Suprapubic skin (tissue), 4 donors: Measurements from ENCODE around the gene SPPL3. TPM values are rescaled to one million over a fixed set of nuclear protein-coding genes. Genes with fewer than 3 reads are reported as not detected.

Experiments used
- DNase-seq, 2 donors: peaks; one replicate each; pipeline ENCODE4 v3.0.0-alpha.2; 2019; ENCODE audit warnings: low spot score in 2 of 2
- H3K27ac ChIP-seq: fragments of 200-600 bp; sonication (generic); one replicate; pipeline ENCODE4 v1.5.1; 2019
- H3K27me3 ChIP-seq: fragments of 200-600 bp; sonication (generic); one replicate; pipeline ENCODE4 v1.5.1; 2019
- H3K36me3 ChIP-seq: fragments of 200-600 bp; sonication (generic); one replicate; pipeline ENCODE4 v1.5.1; 2019
- H3K4me1 ChIP-seq: fragments of 200-600 bp; sonication (generic); one replicate; pipeline ENCODE4 v1.5.1; 2019
- H3K4me3 ChIP-seq: fragments of 200-600 bp; sonication (generic); one replicate; pipeline ENCODE4 v1.5.1; 2019; ENCODE audit warnings: mild to moderate bottlenecking
- H3K9me3 ChIP-seq: fragments of 200-600 bp; sonication (generic); one replicate; pipeline ENCODE4 v1.5.1; 2019
- CTCF ChIP-seq, 2 donors: fragments of 200-600 bp in 1 of 2; fragments of 450-650 bp in 1 of 2; sonication (generic) in 1 of 2; IDR thresholded peaks; one replicate each; pipeline ENCODE4 v1.5.1; 2016 to 2019; ENCODE audit warnings: antibody characterized with exemption in 2 of 2, mild to moderate bottlenecking in 1 of 2, moderate library complexity in 1 of 2
- EP300 ChIP-seq: sonication (generic); formaldehyde crosslinking; IDR thresholded peaks from one replicate; pipeline ENCODE4 v1.6.1; 2017; ENCODE audit warnings: antibody characterized with exemption
- POLR2A ChIP-seq, 2 donors: fragments of 450-650 bp; IDR thresholded peaks; one replicate each; pipeline ENCODE4 v1.6.1; 2017; ENCODE audit warnings: antibody characterized with exemption in 2 of 2, mild to moderate bottlenecking in 2 of 2, moderate library complexity in 2 of 2
- POLR2AphosphoS5 ChIP-seq, 3 donors: sonication (generic); formaldehyde crosslinking; IDR thresholded peaks; one replicate each; pipeline ENCODE4 v1.6.1; 2017; ENCODE audit warnings: antibody characterized with exemption in 3 of 3
- WGBS: methylation state at CpG from one replicate; pipeline ENCODE4 v1.1.5; 2018; 5-methylcytosine and 5-hydroxymethylcytosine counted together
- total RNA-seq, 4 donors: library from RNA; depleted of rRNA; stranded (reverse); fragments of >200 nt; gene quantifications; one replicate each; pipeline ENCODE4 v1.1.0, GENCODE V29; 2016

SPPL3 gene
- total RNA-seq, 4 donors from 2014 or later = 64.7 to 91.8 (median 70.6) TPM

GRCh38 chr12:120884644-120885043 lies 19.5 kb downstream of the SPPL3 start:
- no peak for TF ChIP-seq EP300
- no peak for TF ChIP-seq POLR2AphosphoS5 (IDR thresholded peaks at IDR 0.05)
- TF ChIP-seq POLR2A (IDR thresholded peaks at IDR 0.05) = no peak
- TF ChIP-seq CTCF (IDR thresholded peaks at IDR 0.05) = no peak
- no peaks in the 10 kb centered on the region for H3K9me3 ChIP-seq
- no peaks in the 10 kb centered on the region for H3K27me3 ChIP-seq
- peaks cover 13% of the 10 kb centered on the region for H3K4me1 ChIP-seq
- H3K4me3 ChIP-seq = no peak overlapping the region
- DNase-seq = no peak
- no peak overlapping the region for H3K27ac ChIP-seq
- H3K36me3 ChIP-seq = no peaks in the 10 kb centered on the region
- WGBS = 41% methylated on average over 1 of the region's 1 CpG

GRCh38 chr12:120882055-120882555 lies 22.1 kb downstream of the SPPL3 start:
- WGBS = 85% methylated on average over 1 of the region's 1 CpG
- no peak overlapping the region for H3K27ac ChIP-seq
- TF ChIP-seq EP300 (no peak), POLR2AphosphoS5 (IDR thresholded peaks at IDR 0.05) (no peak), CTCF (IDR thresholded peaks at IDR 0.05) (no peak), POLR2A (IDR thresholded peaks at IDR 0.05) (no peak)
- no peaks in the 10 kb centered on the region for H3K9me3 ChIP-seq
- H3K27me3 ChIP-seq = no peaks in the 10 kb centered on the region
- no peak overlapping the region for H3K4me3 ChIP-seq
- no peak for DNase-seq
- no peaks in the 10 kb centered on the region for H3K36me3 ChIP-seq
- peaks cover 15% of the 10 kb centered on the region for H3K4me1 ChIP-seq

- Histone ChIP-seq H3K27ac (no peak overlapping the region), H3K27me3 (no peaks in the 10 kb centered on the region), H3K36me3 (no peaks in the 10 kb centered on the region), H3K4me3 (no peak overlapping the region), H3K4me1 (peaks cover 12% of the 10 kb centered on the region), H3K9me3 (no peaks in the 10 kb centered on the region)
- no peak for DNase-seq
- 85% methylated on average over 3 of the region's 3 CpGs for WGBS
- TF ChIP-seq POLR2AphosphoS5 (IDR thresholded peaks at IDR 0.05) (no peak), CTCF (IDR thresholded peaks at IDR 0.05) (no peak), EP300 (no peak), POLR2A (IDR thresholded peaks at IDR 0.05) (no peak)
These were observed 24.3 kb downstream of the SPPL3 start for GRCh38 chr12:120879718-120880300.

GRCh38 chr12:120879102-120879501 lies 25.1 kb downstream of the SPPL3 start:
- Histone ChIP-seq H3K4me3 (no peak overlapping the region), H3K27ac (no peak overlapping the region), H3K27me3 (no peaks in the 10 kb centered on the region), H3K36me3 (no peaks in the 10 kb centered on the region), H3K9me3 (no peaks in the 10 kb centered on the region), H3K4me1 (peaks cover 15% of the 10 kb centered on the region)
- DNase-seq = no peak
- TF ChIP-seq EP300 (no peak), CTCF (IDR thresholded peaks at IDR 0.05) (no peak), POLR2A (IDR thresholded peaks at IDR 0.05) (no peak), POLR2AphosphoS5 (IDR thresholded peaks at IDR 0.05) (no peak)
- WGBS = 53% methylated on average over 3 of the region's 3 CpGs

GRCh38 chr12:120874547-120875245 lies 29.5 kb downstream of the SPPL3 start:
- no peak for DNase-seq
- no peaks in the 10 kb centered on the region for H3K36me3 ChIP-seq
- TF ChIP-seq EP300 (no peak), POLR2A (IDR thresholded peaks at IDR 0.05) (no peak), POLR2AphosphoS5 (IDR thresholded peaks at IDR 0.05) (no peak), CTCF (IDR thresholded peaks at IDR 0.05) (no peak)
- no peak overlapping the region for H3K27ac ChIP-seq
- H3K4me3 ChIP-seq = no peak overlapping the region
- no peaks in the 10 kb centered on the region for H3K9me3 ChIP-seq
- no peaks in the 10 kb centered on the region for H3K27me3 ChIP-seq
- peaks cover 15% of the 10 kb centered on the region for H3K4me1 ChIP-seq
- 74% methylated on average over 4 of the region's 5 CpGs for WGBS
